Esophagus squamous epithelium (tissue), 4 donors: Measurements from ENCODE around the gene ADPGK.

ENCODE experiments used
- POLR2A ChIP-seq, 4 donors: fragments of 450-650 bp; IDR thresholded peaks; one replicate each; pipeline ENCODE4 v1.6.1; 2017; ENCODE audit warnings: antibody characterized with exemption in 4 of 4, mild to moderate bottlenecking in 4 of 4, moderate library complexity in 3 of 4
- TF ChIP-seq, protein P1 (sequence below), 6 experiments: fragments of 450-650 bp in 4 of 6; fragments of 200-600 bp in 2 of 6; sonication (generic) in 2 of 6; IDR thresholded peaks; one replicate each; pipeline ENCODE4 v1.5.1; 2016 to 2019; ENCODE audit warnings: antibody characterized with exemption in 6 of 6, mild to moderate bottlenecking in 4 of 6, moderate library complexity in 4 of 6

GRCh38 chr15:72813345-72814004 lies 29.9 kb upstream of the ADPGK start:
- TF ChIP-seq, protein P1, sequence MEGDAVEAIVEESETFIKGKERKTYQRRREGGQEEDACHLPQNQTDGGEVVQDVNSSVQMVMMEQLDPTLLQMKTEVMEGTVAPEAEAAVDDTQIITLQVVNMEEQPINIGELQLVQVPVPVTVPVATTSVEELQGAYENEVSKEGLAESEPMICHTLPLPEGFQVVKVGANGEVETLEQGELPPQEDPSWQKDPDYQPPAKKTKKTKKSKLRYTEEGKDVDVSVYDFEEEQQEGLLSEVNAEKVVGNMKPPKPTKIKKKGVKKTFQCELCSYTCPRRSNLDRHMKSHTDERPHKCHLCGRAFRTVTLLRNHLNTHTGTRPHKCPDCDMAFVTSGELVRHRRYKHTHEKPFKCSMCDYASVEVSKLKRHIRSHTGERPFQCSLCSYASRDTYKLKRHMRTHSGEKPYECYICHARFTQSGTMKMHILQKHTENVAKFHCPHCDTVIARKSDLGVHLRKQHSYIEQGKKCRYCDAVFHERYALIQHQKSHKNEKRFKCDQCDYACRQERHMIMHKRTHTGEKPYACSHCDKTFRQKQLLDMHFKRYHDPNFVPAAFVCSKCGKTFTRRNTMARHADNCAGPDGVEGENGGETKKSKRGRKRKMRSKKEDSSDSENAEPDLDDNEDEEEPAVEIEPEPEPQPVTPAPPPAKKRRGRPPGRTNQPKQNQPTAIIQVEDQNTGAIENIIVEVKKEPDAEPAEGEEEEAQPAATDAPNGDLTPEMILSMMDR (IDR thresholded peaks at IDR 0.05) = no peak
- no peak for TF ChIP-seq POLR2A (IDR thresholded peaks at IDR 0.05)
